Eye (tissue), 1 donor: ENCODE results near the gene ZBTB42.

ENCODE experiments used
- DNase-seq: peaks from one replicate; pipeline ENCODE4 v3.0.0-alpha.2; 2015

Gene ZBTB42

DNA sequence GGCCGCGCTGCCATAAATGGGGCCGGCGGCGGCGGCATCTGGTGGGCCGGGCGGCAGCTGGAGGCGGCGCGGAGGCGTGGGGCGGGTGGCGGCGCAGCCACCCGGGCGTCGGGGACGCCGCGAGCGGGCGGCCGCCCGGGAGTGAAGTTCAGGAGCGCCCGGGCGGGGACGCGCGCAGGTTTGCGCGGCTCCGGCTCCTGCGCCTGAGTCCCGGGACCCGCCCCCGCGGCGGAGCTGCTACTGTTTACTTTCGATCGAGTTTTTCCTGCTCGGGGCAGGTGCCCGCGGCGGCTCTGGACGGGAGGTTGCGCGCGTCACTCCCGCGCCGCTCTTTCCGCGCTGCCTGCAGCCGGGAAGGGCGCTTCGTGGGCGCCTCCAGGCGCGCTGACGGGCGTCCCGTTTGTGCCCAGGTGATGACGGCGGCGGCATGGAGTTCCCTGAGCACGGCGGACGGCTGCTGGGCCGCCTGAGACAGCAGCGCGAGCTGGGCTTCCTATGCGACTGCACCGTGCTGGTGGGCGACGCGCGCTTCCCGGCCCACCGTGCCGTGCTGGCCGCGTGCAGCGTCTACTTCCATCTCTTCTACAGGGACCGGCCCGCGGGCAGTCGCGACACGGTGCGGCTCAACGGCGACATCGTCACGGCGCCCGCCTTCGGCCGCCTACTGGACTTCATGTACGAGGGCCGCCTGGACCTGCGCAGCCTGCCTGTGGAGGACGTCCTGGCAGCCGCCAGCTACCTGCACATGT lies at the start of gene ZBTB42:
TSS of gene ZBTB42 (plus strand) at position 331 of the 749 bp plus-strand sequence. CDS start at position 428, 97 bp downstream.
- peak; percentile 76 for DNase-seq

DNA sequence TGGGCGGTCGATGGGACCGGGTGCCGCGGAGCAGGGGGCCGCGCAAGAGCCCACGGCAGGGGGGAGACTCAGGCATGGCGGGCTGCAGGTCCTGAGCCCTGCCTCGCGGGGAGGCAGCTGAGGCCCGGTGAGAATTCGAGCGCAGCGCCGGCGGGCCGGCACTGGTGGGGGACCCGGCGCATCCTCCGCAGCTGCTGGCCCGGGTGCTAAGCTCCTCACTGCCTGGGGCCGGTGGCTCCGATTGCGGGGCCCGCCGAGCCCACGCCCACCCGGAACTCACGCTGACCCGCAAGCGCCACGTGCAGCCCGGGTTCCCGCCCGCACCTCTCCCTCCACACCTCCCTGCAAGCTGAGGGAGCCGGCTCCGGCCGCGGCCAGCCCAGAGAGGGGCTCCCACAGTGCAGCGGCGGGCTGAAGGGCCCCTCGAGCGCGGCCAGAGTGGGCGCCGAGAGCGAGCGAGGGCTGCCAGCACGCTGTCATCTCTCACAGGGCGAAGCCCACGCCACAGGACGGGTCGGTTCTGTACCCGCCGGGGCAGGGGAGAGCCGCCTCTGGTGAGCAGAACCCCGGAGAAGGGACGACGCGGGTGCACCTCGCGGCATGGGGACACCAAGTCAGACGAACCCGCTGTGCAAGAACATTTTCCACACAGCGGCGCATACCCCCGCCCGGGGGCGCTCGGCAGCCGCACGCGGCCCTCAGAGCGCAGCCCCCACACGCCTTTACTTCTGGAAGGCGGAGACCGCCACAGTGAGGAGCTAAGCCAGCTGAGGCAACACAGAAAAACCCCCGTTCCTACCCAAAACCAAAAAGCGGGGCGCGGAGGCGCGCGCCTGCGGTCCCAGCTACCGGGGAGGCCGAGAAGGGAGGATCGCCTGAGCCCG lies 49.1 kb upstream of the ZBTB42 start:
- no peak for DNase-seq

DNA sequence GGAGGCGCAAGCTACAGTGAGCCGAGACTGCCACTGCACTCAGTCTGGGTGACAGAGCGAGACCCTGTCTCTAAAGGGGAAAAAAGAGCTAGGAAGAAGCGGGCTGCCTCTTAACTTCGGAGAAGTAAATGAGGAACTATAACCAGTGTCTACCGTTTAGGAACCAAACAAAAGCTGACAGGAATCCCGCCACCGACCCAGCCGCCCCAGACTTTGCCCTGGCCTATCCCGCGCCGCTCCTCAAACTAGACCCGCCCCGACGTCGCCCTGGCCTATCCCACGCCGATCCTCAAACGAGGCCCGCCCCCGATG lies 48.5 kb upstream of the ZBTB42 start:
- DNase-seq = no peak

DNA sequence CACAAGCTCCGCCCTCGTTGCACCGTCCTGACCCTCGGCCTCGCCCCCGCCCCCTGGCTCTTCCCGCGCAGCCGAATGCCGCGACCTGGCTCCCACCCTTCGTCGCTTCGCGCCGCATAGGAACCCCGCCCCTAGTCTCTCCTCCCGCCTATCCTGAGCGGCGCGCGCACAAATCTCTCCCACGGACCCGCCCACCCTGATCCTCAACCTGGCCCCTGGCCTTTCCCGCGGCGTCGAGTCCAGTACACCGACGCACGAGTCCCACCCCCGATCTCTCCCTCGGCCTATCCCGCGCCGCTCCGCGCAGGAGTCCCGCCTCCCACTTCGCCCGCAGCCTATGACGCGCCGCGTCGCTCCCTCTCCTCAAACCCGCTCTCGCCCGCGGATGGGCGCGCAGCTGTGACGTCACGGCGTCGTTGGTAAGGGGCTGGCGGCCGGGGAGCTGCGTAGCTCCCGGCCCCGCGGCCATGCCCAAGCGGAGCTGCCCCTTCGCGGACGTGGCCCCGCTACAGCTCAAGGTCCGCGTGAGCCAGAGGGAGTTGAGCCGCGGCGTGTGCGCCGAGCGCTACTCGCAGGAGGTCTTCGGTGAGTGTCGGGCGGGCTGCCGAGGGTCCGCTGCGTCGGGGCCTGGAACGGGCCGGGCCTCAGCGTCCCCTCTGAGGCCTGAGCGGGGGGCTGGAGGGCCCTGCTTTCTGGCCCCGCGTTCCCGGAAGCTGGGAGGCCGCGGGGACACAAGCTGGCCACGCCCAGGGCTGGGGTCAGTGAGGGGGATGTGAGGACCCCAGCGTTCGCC lies 48.0 kb upstream of the ZBTB42 start, which contains the start of gene SIVA1:
TSS of gene SIVA1 (plus strand) at position 413 of the 793 bp plus-strand sequence. CDS start at position 468, 55 bp downstream.
- peak; percentile 100 for DNase-seq

DNA sequence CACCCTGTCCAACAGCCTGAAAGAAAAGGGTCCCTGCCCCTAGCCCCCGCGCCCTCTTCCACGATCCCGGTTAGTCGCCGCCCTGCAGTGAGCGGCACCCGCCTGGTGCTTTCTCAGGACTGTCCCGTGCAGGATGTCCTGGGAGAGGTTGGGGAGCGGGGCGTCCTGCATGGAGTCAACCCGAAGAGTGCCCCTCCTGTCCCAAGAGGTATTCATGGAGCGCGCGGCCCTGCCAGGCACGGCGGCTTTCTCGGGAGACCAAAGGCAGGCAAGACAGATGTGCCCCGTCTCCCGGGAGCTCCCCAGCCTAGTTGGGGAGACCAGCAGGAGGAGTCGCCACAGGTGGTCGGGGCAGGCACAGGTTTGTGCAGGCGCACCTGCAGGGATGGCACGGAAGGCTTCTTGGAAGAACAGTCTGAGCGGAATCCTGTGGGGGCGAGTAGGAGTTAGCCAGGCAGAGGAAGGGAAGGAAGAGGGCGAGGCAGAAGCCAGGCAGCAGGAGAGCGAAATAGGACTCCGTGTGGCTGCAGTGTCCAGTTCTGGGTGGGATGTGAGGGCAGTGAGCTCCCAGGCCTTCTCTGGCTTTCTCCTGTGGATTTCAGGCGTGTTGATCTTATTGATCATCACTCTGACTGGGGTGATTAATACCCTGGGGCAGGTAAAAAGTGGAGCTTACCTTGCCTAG lies 47.2 kb upstream of the ZBTB42 start:
- no peak for DNase-seq

DNA sequence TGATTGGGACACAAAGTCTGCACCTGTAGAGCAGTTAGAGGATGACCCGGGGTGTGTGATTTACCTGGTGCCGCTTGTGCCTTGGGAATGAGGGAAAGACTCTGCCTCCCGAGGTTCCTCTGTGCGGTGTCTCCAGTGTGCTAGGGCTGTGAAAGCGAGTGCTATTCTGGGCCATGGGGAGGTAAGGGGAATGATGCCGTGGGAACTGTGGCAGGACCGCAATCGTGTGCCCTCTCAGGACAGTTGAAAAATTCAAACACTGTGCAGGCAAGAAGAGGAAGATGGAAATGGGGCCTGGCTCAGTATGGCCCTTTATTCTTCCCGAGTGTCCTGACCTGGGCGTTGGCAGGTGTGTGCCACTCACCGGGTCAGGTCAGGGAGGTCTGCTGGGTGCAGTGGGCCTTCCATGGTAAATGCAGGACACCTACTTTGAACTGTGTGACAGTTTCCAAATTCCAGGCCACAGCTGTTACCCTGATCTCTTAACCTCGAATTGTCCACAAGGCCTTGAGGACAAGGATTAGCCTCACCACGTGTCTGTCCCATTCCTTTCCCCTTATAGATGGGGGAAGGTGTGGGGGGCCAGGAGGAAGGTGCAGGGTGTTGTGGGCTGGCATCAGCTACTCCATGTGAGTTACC lies 46.6 kb upstream of the ZBTB42 start:
- DNase-seq = no peak

DNA sequence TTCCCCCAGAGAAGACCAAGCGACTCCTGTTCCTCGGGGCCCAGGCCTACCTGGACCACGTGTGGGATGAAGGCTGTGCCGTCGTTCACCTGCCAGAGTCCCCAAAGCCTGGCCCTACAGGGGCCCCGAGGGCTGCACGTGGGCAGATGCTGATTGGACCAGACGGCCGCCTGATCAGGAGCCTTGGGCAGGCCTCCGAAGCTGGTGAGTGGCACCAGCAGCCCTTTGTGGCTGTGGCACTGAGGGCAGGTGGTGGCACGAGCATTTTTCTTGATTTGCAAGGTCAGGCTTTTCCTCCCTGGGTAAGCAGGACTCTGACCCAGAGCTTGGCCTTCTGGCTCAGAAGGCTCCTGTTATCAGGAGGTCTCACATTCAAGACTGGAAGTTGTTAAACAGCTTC lies 45.3 kb upstream of the ZBTB42 start:
- DNase-seq = no peak

DNA sequence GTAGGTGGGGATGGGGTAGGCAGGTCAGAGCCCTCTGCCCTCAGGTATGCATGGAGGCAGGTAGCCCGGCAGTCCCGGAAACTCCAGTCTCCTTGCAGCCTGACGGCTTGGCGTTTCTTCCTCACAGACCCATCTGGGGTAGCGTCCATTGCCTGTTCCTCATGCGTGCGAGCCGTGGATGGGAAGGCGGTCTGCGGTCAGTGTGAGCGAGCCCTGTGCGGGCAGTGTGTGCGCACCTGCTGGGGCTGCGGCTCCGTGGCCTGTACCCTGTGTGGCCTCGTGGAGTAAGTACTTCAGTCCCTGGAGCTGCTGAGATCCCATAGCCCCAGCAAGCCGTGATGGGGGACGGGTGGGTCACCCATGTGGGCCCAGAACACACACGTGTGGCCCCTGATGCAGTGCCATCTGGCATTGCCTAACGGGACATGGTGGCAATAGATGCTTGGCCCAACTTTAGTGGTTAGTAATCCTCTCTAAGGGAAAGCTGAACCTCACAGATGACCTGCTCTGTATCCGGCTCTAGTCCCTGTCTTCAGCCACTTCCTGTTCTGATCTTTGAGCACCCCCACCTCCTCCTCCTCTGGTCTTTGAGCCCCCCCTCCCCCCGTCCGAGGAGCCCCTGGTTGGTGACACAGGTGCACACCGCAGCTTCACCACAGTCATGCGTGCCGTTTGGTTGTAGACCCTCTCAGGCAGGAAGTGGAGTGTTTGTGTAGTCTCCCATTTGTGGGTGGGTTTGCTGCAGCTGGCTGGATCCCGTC lies 44.2 kb upstream of the ZBTB42 start:
- DNase-seq = no peak

DNA sequence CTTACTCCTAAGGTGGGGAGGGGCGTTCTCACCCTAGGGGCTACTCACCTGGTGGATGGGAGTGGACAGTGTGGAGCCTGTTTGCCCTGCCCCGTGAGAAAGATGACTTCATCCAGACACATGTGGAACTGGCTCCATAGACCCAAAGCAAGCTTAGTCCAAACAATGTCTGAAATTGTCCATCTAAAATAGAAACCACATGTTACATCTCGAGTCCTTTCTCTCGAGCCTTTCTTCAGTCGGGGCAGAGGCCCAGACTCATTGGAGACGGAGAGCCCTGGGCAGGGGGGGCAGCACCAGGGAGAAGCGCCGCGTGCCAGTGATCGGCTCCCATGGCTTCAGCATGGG lies 43.7 kb upstream of the ZBTB42 start:
- no peak for DNase-seq

DNA sequence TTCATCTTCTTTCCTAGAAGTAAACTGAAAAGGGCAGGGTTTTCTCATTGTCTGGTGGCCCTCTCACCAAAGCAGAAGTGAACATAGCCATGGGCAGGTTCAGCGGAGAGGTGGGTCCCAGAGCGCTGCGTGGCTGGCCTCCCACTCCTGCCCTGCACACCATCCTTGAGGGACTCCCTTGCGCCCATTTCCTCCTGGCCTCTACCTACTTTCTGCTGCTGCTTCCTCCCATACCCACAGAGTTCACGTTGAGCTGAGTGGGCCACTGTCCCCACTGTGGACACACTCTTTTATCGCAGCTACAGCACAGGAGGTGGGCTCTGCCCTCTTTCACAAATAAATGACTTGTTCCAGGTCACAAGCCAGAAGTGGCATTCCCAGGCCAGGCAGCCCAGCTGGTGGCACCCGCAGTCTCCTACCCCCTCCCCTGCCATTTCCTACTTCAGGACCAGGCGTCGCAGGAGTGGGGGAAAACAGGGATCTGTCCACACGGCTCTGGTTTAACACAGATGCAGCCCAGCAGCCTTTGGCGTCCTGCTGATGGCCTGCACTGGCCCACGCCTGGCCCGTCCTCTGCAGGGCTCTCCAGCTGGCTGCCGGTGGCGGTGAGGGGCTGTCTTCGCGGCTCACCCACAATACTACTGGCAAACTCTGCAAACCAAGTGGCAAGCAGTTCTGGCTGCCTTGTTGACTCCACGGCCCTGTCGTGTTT lies 43.1 kb upstream of the ZBTB42 start:
- no peak for DNase-seq

DNA sequence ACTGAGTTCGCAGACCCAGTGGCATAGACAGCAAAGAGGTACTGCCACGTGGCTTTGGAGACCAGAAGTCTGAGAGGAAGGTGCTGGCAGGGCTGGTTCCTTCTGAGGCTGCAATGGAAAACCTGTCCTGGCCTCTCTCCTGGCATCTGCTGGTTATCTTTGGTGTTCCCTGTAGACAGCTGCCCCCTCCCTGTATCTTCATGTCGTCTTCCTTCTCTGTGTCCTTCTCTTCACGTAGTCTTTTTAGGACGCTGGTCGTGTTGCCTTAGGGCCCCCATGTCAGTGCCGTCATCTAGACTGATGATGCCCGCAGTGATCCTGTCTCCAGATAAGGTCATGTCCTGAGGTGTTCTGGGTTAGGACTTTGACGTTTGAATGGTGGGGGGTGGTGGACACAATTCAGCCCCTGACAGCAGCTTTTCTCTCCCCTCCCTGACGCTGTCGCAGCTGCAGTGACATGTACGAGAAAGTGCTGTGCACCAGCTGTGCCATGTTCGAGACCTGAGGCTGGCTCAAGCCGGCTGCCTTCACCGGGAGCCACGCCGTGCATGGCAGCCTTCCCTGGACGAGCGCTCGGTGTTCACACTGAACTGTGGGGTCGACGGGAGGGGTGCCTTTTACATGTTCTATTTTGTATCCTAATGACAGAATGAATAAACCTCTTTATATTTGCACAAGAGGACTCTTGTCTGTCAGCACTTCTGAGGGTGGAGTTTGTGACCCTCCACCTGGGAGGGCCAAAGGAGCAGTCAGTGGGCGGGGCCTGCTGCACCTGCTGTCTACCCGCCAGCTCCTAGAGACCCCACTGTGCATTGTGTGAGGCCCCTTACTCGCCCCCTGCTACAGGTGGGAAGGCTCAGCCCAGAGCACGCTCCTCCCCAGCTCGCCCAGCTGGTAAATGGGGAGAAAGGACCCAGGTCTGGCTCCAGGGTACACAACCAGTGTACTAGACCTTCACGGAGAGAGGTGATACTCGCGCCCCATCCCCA lies 41.6 kb upstream of the ZBTB42 start:
- no peak for DNase-seq

DNA sequence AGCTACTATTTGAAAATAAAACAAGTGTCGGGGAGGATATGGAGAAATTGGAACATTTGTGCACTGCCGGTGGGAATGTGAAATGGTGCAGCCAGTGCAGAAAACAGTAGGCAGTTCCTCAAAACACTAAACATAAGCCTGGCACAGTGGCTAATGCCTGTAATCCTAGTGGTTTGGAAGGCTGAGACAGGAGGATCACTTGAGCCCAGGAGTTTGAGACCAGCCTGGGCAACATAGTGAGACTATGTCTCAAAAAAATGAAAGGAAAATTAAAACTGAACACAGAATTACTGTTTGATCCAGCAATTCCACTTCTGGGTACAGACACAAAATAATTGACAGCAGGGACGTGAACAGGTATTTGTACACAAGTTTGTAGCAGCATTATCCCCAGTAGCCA lies 35.4 kb upstream of the ZBTB42 start:
- DNase-seq = no peak

DNA sequence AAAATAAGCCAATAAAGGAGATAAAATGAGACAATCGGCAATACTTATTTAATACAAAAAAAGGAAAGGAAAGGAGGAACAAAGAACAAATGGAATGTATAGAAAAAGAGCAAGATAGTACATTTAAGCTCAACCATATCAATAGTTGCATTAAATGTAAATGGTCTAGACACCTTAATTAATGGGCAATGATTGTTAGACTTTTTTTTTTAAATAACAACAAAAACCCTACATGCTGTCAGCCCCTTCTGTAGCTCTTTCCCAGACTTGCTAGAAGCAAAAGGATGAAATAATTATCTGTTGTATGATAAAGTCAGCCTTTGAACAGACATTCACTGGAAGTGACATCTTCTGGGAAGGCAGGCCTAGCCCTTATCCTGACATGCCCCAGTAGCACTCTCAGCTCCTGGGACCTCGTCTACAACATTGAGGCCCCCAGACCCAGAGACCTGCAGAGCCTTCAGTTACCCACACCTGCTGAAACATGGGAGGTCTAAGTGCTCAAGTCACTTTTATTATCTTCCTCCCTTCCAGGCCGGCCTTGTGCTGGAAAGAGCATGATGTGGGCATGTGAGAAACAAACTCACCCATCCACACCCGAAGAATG lies 34.5 kb upstream of the ZBTB42 start:
- DNase-seq = no peak

DNA sequence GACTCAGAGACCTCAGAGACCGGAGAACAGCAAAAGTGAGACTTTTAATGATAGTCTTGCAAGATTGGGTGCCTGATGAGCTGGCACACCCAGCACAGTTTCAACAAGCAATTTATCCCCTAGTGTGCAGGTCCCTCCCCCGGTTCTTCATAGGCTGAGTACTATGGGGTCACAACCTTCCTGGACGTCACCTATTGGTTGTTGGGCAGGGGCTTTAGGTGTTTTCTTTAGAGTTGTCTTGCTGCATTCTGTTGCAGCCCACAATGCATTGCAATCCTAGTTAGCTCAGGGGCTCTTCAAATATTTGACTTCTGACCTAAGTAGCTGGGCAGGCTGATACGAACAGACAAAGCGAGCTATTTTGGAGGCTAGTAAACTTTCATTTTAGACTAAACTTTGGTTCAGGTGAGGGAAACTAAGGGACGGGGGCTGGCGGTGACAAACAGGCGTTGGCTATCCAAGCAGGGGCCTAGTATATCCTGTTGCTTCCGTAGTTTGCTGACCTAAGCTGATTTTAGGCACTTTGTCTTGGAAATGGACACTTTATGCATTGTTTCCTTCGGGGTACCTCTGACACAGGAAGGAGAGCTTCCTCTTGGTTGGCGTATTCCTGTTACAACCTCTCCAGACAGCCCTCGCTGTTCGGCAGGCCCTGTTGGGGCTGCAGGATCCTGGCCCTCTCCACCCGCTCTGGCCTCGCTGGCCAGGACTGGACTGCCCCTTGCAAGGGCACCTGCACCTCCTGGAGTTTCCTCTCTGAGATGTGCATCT lies 33.9 kb upstream of the ZBTB42 start:
- DNase-seq = no peak

DNA sequence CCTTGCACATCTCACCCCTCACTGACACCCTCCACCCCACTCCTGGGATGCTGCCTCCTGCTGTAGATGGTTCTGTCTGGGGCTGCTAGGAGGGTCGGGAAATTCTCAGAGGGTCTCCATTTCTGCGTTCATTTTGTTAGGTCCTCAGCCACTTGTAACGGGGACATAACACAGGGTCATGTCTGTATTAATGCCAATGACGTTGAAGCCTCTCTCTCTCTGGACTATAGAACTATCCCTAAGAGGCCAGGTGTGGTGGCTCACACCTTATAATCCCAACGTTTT lies 33.3 kb upstream of the ZBTB42 start:
- no peak for DNase-seq

DNA sequence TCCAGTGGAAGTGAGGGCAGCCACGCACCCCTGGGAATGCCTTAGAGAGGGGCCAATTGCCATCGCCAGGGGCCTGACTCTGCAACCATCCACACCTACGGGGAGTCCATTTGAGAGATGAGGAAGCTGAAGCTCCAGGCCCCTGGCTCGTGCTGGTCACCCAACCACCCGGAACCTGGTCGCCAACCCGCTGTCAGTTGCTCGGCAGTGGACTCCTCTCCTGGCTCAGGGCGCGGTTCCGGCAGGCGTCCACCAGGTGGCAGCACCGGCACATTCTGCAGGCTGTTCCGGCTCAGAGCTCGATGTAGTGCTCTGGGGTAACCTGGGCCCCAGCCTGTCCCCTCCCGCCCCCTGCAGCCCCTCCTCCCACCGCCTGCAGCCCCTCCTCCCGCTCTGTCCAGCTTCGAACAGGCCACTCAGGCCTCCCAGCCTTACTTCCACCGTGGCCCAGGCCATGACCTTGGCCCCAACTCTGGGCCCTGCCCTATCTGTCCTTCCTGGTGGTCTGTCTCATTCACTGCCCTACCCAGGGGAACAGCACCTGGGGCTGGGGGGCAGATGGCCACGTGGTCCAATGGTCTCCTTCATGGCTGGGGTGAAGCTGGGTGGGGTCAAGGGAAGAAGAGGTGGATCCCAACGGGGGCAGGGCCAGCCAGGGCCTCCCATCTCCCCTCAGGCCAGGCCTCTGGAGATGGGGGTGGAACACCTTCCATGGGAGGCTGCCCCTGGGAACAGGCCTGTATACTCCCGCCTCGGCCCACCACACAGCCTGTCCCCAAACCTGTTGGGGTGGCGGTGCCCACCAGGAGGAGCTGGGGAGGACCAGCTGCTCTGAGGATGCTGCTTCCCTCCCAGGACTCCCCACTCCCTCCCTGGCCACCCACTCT lies 32.2 kb upstream of the ZBTB42 start:
- DNase-seq = peak; percentile 96

DNA sequence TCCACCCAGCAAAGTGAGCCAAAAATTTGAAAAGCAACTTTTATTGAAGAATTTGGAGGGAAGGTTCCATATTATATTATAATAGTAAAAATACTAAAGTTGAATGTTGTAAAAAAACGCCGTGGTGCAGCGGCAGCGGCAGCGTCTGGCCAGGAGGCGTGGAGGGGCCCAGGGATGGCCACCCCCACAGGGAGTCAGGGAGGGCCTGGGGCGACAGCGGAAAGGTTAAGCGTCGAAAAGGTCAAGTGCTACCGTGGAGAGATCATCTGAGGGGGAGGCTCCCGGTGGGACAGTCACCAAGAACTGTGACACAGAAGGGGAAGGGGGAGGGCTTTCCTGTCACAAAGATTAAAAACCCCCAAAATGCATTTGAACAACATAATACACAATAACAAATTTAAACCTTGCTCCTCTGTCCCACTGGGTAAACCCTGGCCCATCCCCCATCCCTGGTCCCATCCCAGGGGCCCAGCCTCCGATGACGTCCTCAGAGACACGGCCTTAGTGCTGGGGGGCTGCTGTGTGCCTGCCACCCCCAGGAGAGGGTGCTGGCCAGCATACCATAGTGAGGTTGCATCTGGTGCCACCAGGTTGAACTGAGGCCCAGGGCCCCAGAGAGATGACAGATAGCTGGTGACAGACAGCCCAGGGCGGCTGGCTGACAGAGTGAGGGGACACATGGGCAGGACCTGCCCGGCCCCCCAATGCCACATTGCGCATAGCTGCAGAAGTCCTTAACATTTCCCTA lies 31.4 kb upstream of the ZBTB42 start:
- no peak for DNase-seq
